Uterus (tissue), 2 donors: ENCODE results near the gene PGAM1.

Experiments
- POLR2A ChIP-seq, 2 donors: fragments of 450-650 bp; IDR thresholded peaks; one replicate each; pipeline ENCODE4 v1.6.1; 2016; ENCODE audit warnings: antibody characterized with exemption in 2 of 2, mild to moderate bottlenecking in 1 of 2, moderate library complexity in 1 of 2
- TF ChIP-seq, protein P1 (sequence below), 4 experiments: fragments of 200-600 bp in 2 of 4; fragments of 450-650 bp in 2 of 4; sonication (generic) in 2 of 4; IDR thresholded peaks; one replicate each; pipeline ENCODE4 v1.5.1; 2016 to 2019; ENCODE audit warnings: antibody characterized with exemption in 4 of 4, mild to moderate bottlenecking in 2 of 4, moderate library complexity in 1 of 4

- TF ChIP-seq, protein P1, sequence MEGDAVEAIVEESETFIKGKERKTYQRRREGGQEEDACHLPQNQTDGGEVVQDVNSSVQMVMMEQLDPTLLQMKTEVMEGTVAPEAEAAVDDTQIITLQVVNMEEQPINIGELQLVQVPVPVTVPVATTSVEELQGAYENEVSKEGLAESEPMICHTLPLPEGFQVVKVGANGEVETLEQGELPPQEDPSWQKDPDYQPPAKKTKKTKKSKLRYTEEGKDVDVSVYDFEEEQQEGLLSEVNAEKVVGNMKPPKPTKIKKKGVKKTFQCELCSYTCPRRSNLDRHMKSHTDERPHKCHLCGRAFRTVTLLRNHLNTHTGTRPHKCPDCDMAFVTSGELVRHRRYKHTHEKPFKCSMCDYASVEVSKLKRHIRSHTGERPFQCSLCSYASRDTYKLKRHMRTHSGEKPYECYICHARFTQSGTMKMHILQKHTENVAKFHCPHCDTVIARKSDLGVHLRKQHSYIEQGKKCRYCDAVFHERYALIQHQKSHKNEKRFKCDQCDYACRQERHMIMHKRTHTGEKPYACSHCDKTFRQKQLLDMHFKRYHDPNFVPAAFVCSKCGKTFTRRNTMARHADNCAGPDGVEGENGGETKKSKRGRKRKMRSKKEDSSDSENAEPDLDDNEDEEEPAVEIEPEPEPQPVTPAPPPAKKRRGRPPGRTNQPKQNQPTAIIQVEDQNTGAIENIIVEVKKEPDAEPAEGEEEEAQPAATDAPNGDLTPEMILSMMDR (IDR thresholded peaks at IDR 0.05): no peak
- TF ChIP-seq POLR2A (IDR thresholded peaks at IDR 0.05): no peak
Measured at GRCh38 chr10:97406064-97406463, 19.9 kb upstream of the PGAM1 start.
